HG03280 (cell line): ENCODE results near the gene UBE4B.

ENCODE experiments used
- ATAC-seq: cut with Tn5 transposase; IDR thresholded peaks from one replicate; pipeline ENCODE4 v1.9.1; 2021; ENCODE audit warnings: mild to moderate bottlenecking, moderate library complexity; ENCODE audit not compliant: unreplicated experiment

Gene UBE4B

GRCh38 chr1:10033359-10033845 is 644 bp downstream of the UBE4B start:
- peak; percentile 4 for ATAC-seq

- ATAC-seq, result no peak
Observed at GRCh38 chr1:10042746-10043145, 10.0 kb downstream of the UBE4B start.

- no peak for ATAC-seq
Observed at GRCh38 chr1:10045480-10046355, 13.0 kb downstream of the UBE4B start.

GRCh38 chr1:10046356-10047085 is 13.8 kb downstream of the UBE4B start:
- no peak for ATAC-seq

- no peak for ATAC-seq
Observed at GRCh38 chr1:10048601-10049000, 15.8 kb downstream of the UBE4B start.

- no peak for ATAC-seq
Observed at GRCh38 chr1:10050611-10051010, 17.9 kb downstream of the UBE4B start.

GRCh38 chr1:10051656-10052055 is 18.9 kb downstream of the UBE4B start:
- no peak for ATAC-seq

- ATAC-seq, result no peak
Observed at GRCh38 chr1:10052347-10052746, 19.6 kb downstream of the UBE4B start.

- ATAC-seq, result no peak
Observed at GRCh38 chr1:10054465-10054864, 21.7 kb downstream of the UBE4B start.

- ATAC-seq, result no peak
Observed at GRCh38 chr1:10056599-10056987, 23.8 kb downstream of the UBE4B start.

GRCh38 chr1:10057343-10057742 is 24.6 kb downstream of the UBE4B start:
- ATAC-seq, result no peak

- no peak for ATAC-seq
Observed at GRCh38 chr1:10057796-10058195, 25.0 kb downstream of the UBE4B start.

GRCh38 chr1:10059342-10059718 is 26.6 kb downstream of the UBE4B start:
- ATAC-seq, result no peak

- ATAC-seq, result no peak
Observed at GRCh38 chr1:10060311-10061100, 27.7 kb downstream of the UBE4B start.

- no peak for ATAC-seq
Observed at GRCh38 chr1:10061276-10061675, 28.5 kb downstream of the UBE4B start.

- ATAC-seq, result no peak
Observed at GRCh38 chr1:10063878-10064277, 31.1 kb downstream of the UBE4B start.

GRCh38 chr1:10064416-10065343 is 31.9 kb downstream of the UBE4B start:
- ATAC-seq, result no peak

- ATAC-seq, result no peak
Observed at GRCh38 chr1:10065344-10065685, 32.6 kb downstream of the UBE4B start.

- no peak for ATAC-seq
Observed at GRCh38 chr1:10065760-10066159, 33.0 kb downstream of the UBE4B start.

GRCh38 chr1:10068605-10069294 is 36.0 kb downstream of the UBE4B start:
- no peak for ATAC-seq
